ENCODE results near the gene ACKR2.
A peak's percentile ranks its signal among the peaks of the same experiment; 100 is the strongest.
"Not testable (repeated sequence)": the region's sequence is repeated elsewhere in the genome, so short reads cannot be mapped to it uniquely, and the experiment has no call there.

ACKR2 gene

GRCh38 chr3:42876940-42877720, 67.9 kb downstream of the ACKR2 start:
- Mint-ChIP-seq H3K4me1 (ENCODE audit: low read depth) (peaks cover 9% of the 10 kb centered on the region), H3K36me3 (ENCODE audit: low read depth) (no peaks in the 10 kb centered on the region), H3K4me3 (no peak overlapping the region), H3K9me3 (no peaks in the 10 kb centered on the region), H3K27ac (no peak overlapping the region), H3K27me3 (peaks cover 7% of the 10 kb centered on the region)

GRCh38 chr3:42877881-42878280, 68.6 kb downstream of the ACKR2 start:
- Mint-ChIP-seq H3K9me3 (no peaks in the 10 kb centered on the region), H3K27ac (no peak overlapping the region), H3K27me3 (peaks cover 4% of the 10 kb centered on the region), H3K4me3 (no peak overlapping the region), H3K4me1 (ENCODE audit: low read depth) (peaks cover 9% of the 10 kb centered on the region), H3K36me3 (ENCODE audit: low read depth) (no peaks in the 10 kb centered on the region)

GRCh38 chr3:42880183-42880582, 70.9 kb downstream of the ACKR2 start:
- H3K27ac Mint-ChIP-seq: peak overlapping the region; percentile 9
- H3K27me3 Mint-ChIP-seq: peaks cover 4% of the 10 kb centered on the region
- no peaks in the 10 kb centered on the region for H3K9me3 Mint-ChIP-seq
- H3K4me3 Mint-ChIP-seq: peak overlapping the region; percentile 87
- peaks cover 15% of the 10 kb centered on the region for H3K4me1 Mint-ChIP-seq (ENCODE audit: low read depth)
- H3K36me3 Mint-ChIP-seq (ENCODE audit: low read depth): no peaks in the 10 kb centered on the region

- no peaks in the 10 kb centered on the region for H3K9me3 Mint-ChIP-seq
- H3K27me3 Mint-ChIP-seq: peaks cover 4% of the 10 kb centered on the region
- H3K4me3 Mint-ChIP-seq: peak overlapping the region; percentile 87
- H3K36me3 Mint-ChIP-seq (ENCODE audit: low read depth): no peaks in the 10 kb centered on the region
- peaks cover 15% of the 10 kb centered on the region for H3K4me1 Mint-ChIP-seq (ENCODE audit: low read depth)
- peak overlapping the region; percentile 65 for H3K27ac Mint-ChIP-seq
These were observed 71.6 kb downstream of the ACKR2 start for GRCh38 chr3:42880601-42881451.

GRCh38 chr3:42883251-42883930, 74.1 kb downstream of the ACKR2 start:
- not testable (repeated sequence) for H3K4me3 Mint-ChIP-seq; H3K9me3 Mint-ChIP-seq; H3K36me3 Mint-ChIP-seq (ENCODE audit: low read depth); H3K27ac Mint-ChIP-seq
- H3K4me1 Mint-ChIP-seq (ENCODE audit: low read depth): peaks cover 15% of the 10 kb centered on the region
- H3K27me3 Mint-ChIP-seq: peaks cover 14% of the 10 kb centered on the region

- Mint-ChIP-seq H3K4me1 (ENCODE audit: low read depth) (peaks cover 15% of the 10 kb centered on the region), H3K9me3 (no peaks in the 10 kb centered on the region), H3K27ac (no peak overlapping the region), H3K27me3 (peaks cover 21% of the 10 kb centered on the region), H3K36me3 (ENCODE audit: low read depth) (no peaks in the 10 kb centered on the region), H3K4me3 (no peak overlapping the region)
These were observed 75.1 kb downstream of the ACKR2 start for GRCh38 chr3:42884324-42884723.

GRCh38 chr3:42886294-42886822, 77.1 kb downstream of the ACKR2 start:
- Mint-ChIP-seq H3K4me1 (ENCODE audit: low read depth) (peaks cover 10% of the 10 kb centered on the region), H3K36me3 (ENCODE audit: low read depth) (no peaks in the 10 kb centered on the region), H3K4me3 (no peak overlapping the region), H3K27ac (no peak overlapping the region), H3K27me3 (peaks cover 21% of the 10 kb centered on the region), H3K9me3 (no peaks in the 10 kb centered on the region)

GRCh38 chr3:42887084-42887483, 77.8 kb downstream of the ACKR2 start:
- no peaks in the 10 kb centered on the region for H3K36me3 Mint-ChIP-seq (ENCODE audit: low read depth)
- H3K4me3 Mint-ChIP-seq: no peak overlapping the region
- no peak overlapping the region for H3K27ac Mint-ChIP-seq
- peaks cover 5% of the 10 kb centered on the region for H3K4me1 Mint-ChIP-seq (ENCODE audit: low read depth)
- no peaks in the 10 kb centered on the region for H3K9me3 Mint-ChIP-seq
- H3K27me3 Mint-ChIP-seq: peaks cover 27% of the 10 kb centered on the region

- H3K27me3 Mint-ChIP-seq: peaks cover 27% of the 10 kb centered on the region
- H3K27ac Mint-ChIP-seq: no peak overlapping the region
- H3K4me3 Mint-ChIP-seq: no peak overlapping the region
- no peaks in the 10 kb centered on the region for H3K4me1 Mint-ChIP-seq (ENCODE audit: low read depth)
- no peaks in the 10 kb centered on the region for H3K9me3 Mint-ChIP-seq
- H3K36me3 Mint-ChIP-seq (ENCODE audit: low read depth): no peaks in the 10 kb centered on the region
These were observed 81.8 kb downstream of the ACKR2 start for GRCh38 chr3:42891042-42891441.

GRCh38 chr3:42892169-42892568, 82.9 kb downstream of the ACKR2 start:
- no peaks in the 10 kb centered on the region for H3K9me3 Mint-ChIP-seq
- no peak overlapping the region for H3K27ac Mint-ChIP-seq
- H3K36me3 Mint-ChIP-seq (ENCODE audit: low read depth): no peaks in the 10 kb centered on the region
- peaks cover 22% of the 10 kb centered on the region for H3K27me3 Mint-ChIP-seq
- no peak overlapping the region for H3K4me3 Mint-ChIP-seq
- no peaks in the 10 kb centered on the region for H3K4me1 Mint-ChIP-seq (ENCODE audit: low read depth)

GRCh38 chr3:42892807-42893206, 83.6 kb downstream of the ACKR2 start:
- no peak overlapping the region for H3K4me3 Mint-ChIP-seq
- no peaks in the 10 kb centered on the region for H3K4me1 Mint-ChIP-seq (ENCODE audit: low read depth)
- H3K27me3 Mint-ChIP-seq: peaks cover 20% of the 10 kb centered on the region
- H3K36me3 Mint-ChIP-seq (ENCODE audit: low read depth): no peaks in the 10 kb centered on the region
- no peak overlapping the region for H3K27ac Mint-ChIP-seq
- no peaks in the 10 kb centered on the region for H3K9me3 Mint-ChIP-seq

- no peak overlapping the region for H3K27ac Mint-ChIP-seq
- H3K9me3 Mint-ChIP-seq: no peaks in the 10 kb centered on the region
- H3K4me3 Mint-ChIP-seq: no peak overlapping the region
- H3K4me1 Mint-ChIP-seq (ENCODE audit: low read depth): no peaks in the 10 kb centered on the region
- no peaks in the 10 kb centered on the region for H3K36me3 Mint-ChIP-seq (ENCODE audit: low read depth)
- peaks cover 7% of the 10 kb centered on the region for H3K27me3 Mint-ChIP-seq
These were observed 85.7 kb downstream of the ACKR2 start for GRCh38 chr3:42894698-42895579.

- no peaks in the 10 kb centered on the region for H3K4me1 Mint-ChIP-seq (ENCODE audit: low read depth)
- H3K27ac Mint-ChIP-seq: no peak overlapping the region
- no peaks in the 10 kb centered on the region for H3K36me3 Mint-ChIP-seq (ENCODE audit: low read depth)
- H3K9me3 Mint-ChIP-seq: no peaks in the 10 kb centered on the region
- H3K27me3 Mint-ChIP-seq: peaks cover 6% of the 10 kb centered on the region
- no peak overlapping the region for H3K4me3 Mint-ChIP-seq
These were observed 86.3 kb downstream of the ACKR2 start for GRCh38 chr3:42895580-42895868.
